GM18520 (cell line): ENCODE measurements around the gene IPCEF1.

Experiments
- ATAC-seq: cut with Tn5 transposase; IDR thresholded peaks from one replicate; pipeline ENCODE4 v1.9.1; 2021; ENCODE audit not compliant: unreplicated experiment

The IPCEF1 gene, protein sequence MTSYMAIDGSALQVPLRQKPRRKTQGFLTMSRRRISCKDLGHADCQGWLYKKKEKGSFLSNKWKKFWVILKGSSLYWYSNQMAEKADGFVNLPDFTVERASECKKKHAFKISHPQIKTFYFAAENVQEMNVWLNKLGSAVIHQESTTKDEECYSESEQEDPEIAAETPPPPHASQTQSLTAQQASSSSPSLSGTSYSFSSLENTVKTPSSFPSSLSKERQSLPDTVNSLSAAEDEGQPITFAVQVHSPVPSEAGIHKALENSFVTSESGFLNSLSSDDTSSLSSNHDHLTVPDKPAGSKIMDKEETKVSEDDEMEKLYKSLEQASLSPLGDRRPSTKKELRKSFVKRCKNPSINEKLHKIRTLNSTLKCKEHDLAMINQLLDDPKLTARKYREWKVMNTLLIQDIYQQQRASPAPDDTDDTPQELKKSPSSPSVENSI

DNA sequence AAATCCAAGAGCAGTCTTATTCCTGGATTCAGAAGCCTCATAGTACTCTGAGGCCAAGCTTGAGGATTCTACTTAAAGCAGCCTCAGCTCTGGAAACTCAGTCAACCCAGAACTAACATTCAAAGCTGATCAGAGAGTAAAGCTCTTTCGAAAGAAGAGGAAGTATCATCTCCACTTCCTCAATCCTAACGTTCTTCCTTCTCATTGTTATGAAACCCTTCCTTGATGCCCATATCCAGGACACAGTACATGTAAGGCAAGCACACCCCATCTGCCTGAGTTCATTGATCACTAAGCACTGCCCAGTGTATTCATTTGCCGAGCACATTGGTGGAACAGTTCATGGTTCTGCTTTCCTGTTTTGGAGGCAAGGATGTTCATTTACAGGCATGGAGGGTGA lies at the start of gene IPCEF1:
Gene IPCEF1, minus strand, starts transcription at position 114 of the 400 bp plus-strand sequence. CDS start 90,856 bp downstream, outside the sequence.
- ATAC-seq = no peak

DNA sequence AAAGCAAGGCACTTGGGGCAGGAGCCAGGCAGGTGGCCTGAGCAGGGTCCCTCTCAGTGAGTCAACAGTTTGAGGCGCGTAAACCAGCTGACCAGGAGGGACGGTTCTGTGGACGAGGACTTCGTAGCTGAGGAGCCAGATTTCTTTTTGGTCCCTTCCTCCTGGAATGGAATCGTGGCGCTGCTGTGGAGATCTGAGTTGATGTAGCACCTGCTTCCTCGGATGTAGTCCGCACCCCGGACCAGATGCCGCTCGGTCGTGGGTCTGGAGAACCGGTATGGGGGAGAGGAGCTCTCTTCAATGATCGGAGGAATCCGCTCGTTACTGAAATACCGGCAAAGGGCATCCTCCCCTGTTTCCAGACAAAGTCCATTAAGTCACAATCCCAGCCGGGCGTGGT lies 49.7 kb upstream of the IPCEF1 start:
- no peak for ATAC-seq

DNA sequence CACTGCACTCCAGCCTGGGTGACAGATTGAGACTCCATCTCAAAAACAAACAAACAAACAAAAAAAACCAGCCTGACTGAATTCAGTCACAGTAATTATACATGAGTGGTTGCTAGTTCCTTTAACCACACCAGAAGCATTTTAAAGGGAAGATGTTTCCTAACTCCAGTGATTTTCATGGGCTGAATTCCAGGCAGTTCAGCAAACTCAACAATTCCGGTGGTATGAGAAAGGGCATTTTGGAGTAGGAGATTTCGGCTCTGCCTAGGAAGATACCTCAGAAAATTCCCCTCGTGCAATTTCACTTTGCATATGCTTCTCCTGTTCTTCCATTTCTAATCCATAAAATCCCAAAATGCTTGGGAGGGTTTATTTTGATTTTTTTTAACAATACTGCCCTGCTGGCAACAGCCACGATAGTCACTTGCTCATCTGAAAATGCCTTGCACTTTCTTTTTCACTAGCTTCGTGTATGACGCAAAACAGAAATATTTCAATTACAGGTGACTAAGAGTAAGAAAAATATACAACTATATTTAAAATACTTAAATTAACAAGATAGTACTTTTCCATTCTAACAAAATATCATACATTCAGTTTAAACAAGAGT lies 48.3 kb upstream of the IPCEF1 start:
- no peak for ATAC-seq

DNA sequence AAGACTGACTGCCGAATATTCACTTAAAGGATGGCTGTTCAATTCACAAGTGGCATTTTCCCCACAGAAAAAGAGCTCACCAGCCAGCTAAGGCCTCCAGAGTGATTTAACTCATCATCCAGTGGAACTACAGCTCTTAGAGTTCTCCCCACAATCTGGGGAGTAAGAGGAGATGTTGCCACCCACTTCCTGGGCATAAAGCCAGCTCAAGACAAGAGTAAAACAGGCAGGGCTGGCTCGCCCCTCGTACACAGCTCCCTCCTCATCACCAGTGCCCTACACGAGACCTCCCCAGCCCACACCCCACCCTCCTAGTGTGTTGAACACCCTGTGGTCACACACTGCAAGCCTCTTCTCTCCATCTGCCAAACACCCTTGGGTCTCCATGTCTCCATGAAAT lies 47.2 kb upstream of the IPCEF1 start:
- ATAC-seq = no peak

DNA sequence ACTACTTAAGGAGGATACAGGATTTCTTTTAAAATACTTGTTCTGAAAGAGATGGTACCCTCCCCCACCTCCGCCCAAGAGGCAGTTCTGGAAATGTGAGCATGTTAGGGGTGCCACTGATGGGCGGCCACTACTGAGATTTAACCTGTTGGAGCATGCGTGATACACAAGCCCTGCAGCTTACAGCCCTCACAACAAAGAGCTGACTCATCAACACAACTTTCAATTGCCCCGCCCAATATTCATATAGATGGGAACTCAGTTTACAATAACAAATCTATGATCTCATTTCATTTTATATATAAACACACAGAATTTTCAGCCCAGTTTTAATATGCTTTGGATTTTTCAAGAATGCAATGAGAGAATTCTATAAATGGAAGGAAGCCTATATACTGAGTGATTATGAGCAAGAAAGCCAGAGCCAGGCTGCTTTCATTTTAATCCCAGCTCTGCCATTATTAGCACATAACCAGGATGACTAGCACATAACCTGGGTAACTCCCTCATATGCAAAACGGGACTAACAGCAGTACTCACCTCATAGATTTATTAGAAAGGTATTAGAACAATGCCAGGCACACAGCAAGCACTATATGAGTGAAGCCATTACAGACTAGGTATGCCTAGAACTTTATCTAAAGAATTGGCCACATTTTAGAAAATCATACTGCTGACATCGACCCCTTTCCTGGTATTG lies 45.6 kb upstream of the IPCEF1 start:
- ATAC-seq = no peak

DNA sequence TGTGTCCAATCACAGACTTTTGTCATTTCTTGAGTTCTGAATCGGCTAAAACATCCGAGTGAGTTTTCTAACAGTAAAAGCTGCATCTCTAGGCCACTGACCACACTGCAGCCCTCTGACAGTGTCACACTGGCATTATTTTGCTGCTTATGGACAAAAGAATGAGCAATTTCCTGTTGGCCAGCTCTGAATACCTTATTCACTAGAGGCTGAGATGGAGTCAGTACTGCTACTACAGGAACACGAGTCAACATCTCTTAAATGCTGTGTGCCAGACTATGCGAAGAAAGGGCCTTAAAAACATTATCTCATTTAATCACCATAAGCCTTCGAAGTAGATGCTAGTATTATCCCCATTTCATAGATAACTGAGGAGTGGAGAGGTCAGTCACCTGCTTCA lies 42.5 kb upstream of the IPCEF1 start:
- ATAC-seq = no peak

DNA sequence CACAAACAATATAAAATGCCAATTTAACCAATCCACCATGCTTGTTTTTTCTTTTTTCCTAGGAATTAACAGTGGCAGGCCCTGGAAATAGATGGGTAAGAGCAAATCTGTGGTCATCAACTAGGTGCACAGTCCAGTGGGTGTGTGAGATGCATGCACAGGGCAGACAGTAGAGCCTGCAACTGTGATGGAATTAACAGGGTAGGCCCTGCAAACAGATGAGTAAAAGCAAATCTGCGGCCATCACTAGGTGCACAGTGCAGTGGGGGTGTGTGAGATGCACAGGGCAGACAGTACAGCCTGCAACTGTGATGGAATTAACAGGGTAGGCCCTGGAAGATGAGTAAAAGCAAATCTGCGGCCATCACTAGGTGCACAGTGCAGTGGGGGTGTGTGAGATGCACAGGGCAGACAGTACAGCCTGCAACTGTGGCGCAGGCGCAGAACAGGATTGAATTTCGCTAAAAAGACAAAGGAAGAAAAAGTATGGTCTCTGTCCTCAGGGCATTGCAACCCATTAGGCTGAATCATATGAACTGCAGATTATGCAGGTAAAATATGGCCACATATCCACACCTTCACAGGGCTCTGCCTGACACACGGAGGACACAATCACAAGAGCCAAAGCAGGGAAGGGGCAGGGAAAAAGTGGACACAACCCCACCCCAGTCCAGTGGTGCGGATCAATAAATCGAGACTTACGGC lies 41.0 kb upstream of the IPCEF1 start:
- no peak for ATAC-seq

DNA sequence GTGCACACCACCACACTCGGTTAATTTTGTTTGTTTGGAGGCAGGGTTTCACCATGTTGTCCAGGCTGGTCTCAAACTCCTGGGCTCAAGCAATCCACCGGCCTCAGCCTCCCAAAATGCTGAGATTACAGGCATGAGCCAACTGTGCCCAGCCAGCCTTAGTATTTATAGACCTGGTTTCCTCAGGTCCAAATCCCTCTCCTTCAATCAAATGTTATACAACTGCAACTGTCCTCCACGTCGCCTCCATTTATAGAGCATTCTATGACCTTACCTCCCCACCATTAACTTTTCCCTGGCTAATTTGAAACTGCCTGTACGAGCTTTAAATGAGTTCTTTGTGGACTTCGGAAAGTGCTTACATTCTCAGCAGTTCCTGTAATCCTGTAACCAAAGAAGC lies 39.3 kb upstream of the IPCEF1 start:
- no peak for ATAC-seq

DNA sequence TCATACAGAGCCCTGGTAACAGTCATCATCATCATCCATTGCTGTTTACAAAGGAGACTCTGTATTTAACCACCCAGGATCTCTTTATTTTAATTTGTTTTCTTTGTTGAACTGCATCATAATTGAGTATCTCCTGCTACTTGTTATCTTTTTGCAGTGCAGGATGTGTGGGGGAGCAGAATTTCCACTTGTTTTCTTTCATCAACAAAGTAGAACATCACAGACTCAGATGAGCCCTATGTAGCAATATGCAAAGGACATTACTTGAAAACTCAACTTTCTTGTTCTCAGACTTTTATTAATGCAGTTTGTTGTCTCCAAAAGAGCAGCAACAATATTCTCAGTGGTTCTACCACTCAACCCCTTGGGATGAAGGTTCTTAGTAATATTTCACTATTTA lies 38.7 kb upstream of the IPCEF1 start:
- ATAC-seq = no peak

DNA sequence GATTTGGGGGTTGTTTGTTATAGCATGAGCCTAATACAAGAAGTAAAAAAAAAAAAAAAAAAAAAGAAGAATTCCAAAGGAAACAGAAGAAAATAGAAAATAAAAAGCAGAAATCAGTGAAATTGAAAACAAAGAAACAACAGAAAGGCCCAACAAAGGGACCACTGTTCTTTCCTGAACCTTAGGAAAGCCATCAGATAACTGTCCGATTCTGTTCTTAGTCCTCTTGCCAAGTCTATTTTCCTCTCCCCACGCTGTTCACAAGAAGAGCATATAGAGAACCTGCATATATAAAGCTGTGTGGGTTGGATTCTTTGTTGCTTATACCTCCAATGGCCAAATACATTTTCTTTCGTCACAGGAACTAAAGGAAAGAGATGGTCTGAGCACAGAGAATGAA lies 38.0 kb upstream of the IPCEF1 start:
- ATAC-seq = no peak

DNA sequence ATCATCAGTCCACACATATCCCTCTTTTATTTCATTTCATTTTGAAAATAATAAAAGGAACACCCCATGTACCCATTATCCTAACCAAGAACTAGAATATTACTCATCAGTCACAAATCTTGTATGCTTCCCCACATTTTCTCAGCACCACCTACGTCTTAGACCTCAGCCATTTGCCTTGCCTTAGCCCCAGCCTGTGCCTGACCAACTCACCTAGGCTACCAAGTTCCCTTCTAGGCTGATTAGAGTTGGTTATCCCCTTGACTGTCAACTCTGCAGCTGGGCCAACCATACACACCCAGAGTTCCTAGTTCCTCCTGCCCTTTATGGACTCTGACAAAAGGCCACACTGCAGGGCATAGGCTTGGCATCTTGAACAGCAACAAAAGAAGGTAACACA lies 33.4 kb upstream of the IPCEF1 start:
- no peak for ATAC-seq

DNA sequence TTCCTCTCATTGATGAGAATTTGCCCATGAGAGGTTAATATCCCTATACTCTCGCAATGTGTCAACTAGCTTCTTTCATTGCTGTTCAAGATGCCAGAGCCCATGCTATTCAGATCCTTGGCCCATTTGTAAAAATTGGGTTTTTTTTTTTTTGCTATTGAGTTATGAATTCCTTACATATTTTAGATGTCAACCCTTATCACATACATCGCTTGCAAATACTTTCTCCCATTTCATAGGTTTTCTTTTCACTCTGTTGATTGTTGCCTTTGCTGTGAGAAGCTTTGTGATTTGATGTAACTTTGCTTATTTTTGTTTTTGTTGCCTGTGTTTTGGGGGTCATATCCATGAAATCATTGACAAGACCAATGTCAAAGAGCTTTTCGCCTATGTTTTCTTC lies 32.2 kb upstream of the IPCEF1 start:
- no peak for ATAC-seq

DNA sequence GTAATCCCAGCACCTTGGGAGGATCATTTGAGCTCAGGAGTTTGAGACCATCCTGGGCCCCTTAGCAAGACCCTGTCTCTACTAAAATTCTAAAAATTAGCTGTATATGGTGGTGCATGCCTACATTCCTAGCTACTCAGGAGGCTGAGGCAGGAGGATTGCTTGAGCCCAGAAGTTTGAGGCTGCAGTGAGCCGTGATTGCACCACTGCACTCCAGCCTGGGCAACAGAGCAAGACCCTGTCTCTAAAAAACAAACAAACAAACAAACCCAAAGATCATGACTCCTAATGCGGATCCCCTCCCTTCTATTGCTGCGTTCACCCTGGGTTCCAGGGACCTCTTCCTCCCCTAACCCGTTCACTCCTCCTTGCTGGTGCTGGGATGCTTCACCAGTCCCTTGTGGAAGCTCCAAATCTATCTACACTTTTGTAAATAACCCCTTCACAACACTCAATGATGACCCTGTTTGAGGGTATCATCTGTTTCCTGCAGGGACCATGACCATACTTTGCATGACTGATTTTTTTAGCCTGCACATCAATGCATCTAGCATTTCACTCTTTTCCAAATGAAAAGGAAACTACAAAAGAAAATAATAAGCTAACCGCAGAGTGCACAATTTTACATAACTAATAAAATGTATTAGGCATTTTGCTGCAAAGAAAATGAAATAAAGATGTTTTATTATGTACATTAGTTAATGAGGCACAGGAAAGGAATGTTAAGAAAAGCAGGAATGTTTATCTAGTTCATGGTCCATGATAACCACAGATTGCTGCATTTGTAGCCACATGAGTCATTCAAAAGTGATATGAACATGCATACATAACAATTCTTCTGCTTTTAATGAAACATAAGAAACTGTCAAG lies 30.5 kb upstream of the IPCEF1 start:
- ATAC-seq = no peak

DNA sequence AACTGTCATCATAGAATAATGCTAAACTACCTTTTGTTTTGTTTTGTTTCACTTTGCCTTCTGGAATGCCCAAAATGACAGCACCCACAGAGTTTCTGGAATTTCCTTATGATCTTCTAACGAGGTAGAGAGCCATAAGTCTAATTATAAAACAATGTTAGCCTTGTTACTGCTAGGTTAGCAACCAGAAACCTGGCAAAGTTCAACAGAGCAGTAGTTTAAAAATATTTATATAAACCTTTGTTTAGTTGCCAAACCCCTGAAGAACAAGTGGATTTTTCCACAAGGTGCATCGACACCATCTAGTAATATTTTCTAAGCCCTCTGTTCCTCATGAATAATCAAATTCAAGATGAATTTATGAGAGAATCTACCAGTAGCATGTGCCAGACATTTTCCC lies 27.6 kb upstream of the IPCEF1 start:
- no peak for ATAC-seq

DNA sequence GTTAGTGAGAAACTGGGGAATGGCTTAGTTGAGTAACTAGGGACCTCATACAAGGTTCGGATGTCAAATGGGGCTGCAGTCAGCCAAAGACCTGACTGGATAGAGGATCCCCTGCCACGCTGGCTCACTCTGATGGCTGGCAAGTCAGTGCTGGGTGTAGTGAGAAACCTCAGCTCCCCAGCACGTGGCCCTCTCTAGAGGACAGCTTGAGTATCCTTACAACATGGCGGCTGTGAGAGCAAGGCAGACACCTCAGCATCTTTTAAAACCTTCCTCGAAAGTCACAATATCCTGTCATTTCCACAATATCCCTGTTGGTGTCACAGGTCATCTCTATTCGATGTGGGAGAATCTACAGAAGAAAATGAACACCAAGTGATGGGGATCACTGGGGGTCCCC lies 26.7 kb upstream of the IPCEF1 start:
- no peak for ATAC-seq

DNA sequence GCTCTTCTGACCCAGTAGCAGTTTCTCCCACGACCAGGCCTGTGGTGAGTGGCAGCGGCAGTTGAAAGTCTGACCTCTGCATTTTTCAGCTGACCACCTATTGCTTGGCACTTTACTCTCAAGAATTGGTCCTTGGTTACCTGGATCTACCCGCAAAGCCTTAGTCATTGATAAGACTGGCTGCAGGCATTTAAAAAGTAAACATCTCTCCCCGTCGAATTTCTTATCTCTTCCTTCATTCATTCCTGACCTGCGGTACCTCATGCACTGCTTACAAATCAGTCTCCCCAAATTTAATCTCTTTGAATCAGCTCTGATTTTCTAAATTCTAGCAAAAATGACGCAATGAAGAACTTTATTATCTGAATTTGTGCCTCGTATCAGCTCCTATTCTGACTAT lies 26.1 kb upstream of the IPCEF1 start:
- ATAC-seq = no peak

DNA sequence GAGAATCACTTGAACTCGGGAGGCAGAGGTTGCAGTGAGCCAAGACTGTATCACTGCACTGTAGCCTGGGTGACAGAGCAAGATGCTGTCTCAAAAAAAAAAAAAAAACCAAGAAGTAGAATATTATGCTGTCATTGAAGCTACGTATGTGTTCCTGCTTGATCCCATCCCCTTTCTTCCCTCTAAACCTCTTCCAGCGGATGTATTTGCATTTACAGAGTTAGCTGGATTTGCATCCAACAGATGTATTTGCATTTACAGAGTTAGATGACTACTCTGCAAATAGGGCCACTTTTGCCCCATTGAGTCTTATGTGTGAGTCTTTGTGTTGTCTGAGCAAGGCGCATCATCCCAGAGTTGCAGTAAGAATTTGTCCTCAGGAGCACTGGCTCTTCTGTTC lies 24.9 kb upstream of the IPCEF1 start:
- no peak for ATAC-seq

DNA sequence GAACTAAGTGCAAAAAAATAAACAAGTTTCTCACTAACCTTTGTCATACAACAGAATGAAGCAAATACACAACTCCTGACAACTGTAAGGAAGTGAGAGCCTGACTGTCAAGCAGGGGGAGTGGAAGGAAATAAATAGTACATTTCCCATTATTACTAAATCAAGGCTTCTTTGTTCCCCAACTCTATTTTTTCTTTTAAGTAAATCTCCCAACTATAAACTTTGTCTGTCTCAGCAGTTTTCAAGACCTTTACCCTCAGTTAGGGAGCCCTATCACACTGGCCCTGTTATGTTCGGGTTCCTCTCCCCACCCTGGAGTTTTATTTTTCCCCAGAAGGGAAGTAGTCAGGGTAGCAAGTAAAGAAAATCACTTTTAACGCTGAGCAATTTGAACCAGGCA lies 24.1 kb upstream of the IPCEF1 start:
- no peak for ATAC-seq

DNA sequence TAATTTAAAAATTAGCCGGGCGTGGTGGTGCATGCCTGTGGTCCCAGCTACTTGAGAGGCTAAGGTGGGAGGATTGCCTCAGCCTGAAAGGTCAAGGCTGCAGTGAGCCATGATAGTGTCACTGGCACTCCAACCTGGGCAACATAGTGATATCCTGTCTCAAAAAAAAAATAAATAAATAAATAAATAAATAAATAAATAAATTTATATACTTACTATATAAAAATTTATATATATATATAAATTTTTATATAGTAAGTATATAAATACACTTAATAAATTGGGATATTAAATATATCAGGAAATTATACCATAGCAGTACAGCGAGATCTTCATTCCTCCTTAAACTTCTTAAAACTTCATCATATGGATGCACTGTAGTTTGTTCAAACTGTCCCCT lies 23.0 kb upstream of the IPCEF1 start:
- ATAC-seq = no peak

DNA sequence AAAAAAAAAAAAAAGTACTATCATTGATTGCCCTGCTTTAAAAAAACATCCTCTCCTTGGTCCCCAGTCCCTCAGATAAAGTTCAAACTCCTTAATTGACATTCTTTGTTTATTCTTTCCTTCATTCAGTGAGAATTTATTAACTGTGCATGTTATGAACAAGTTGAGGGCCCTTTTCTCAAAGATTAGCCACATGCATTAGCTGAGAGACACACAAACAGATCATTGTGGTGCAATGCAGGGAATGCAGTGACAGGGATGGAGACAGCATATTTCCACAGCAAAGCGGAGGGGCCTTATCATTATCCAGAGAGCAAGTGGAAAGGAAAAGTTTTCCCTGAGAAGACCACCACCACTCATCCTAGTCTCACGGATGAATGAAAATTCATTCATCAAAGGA lies 21.9 kb upstream of the IPCEF1 start:
- ATAC-seq = no peak

DNA sequence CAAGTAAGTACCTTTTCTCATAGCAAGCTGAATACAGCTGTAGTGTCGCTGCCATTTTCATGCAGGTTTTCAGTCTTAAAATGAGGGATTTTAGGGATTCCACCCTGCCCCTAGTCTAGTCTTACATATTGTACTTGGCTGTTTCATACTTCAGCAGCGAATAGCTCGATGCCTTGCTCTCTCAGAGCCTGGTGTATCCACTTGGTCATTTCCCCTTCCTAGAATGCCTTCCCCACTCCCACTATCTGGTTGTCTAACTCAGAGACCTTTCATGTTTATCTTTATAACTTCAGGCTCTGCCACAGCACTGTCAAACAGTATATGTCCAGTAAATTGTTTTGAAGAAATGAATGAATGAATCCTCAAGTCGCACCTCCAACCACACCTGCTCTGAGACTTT lies 21.1 kb upstream of the IPCEF1 start:
- no peak for ATAC-seq
